GM21390 (cell line): ENCODE results near the gene GJB5.

Source experiments
- ATAC-seq: cut with Tn5 transposase; IDR thresholded peaks from one replicate; pipeline ENCODE4 v1.9.1; 2021; ENCODE audit not compliant: unreplicated experiment

GJB5 gene

DNA sequence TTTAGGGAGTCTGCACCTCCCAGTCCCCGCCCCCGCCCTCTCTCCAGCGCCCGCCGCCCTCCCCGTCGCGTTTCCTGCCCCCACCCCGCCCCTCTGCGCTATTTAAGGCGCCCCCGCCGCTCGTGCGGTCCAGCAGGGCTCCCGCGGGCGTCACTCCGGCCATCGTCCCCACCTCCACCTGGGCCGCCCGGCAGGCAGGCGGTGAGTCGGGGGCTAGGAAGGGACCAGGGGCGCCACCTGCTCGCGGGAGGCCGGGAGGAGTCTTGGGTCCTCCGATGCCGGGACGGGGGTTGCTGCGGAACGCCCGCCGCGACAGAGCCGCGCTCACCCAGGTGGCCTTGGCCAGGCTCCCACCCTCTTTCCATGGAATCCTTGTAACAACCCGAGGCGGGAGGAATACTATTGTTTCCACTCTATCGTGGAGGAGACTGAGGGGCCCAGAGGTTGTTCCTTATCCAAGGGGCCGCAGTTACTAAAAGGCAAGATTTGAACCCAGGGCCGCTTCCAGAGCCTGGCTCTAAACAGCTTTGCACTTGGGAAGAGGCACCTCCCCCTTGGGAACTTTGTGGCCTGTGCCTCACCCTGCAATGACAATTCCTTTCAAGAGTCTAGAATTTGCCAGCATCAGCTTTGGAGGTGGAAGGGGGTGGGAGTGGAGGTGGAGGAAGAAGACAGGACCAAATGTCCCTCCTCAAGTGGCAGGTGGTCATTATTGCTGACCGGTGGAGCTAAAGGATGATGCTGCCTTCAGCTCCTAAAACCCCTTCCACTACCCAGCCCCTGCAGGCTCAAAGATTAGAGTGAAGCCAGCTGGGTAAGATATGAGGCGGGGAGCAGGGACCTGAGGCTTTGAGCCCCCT lies 38.3 kb downstream of the GJB5 start, which contains the start of gene GJA4:
Gene GJA4, plus strand, starts transcription at position 132 of the 860 bp plus-strand sequence. CDS start 1,215 bp downstream, outside the sequence.
- ATAC-seq: no peak

DNA sequence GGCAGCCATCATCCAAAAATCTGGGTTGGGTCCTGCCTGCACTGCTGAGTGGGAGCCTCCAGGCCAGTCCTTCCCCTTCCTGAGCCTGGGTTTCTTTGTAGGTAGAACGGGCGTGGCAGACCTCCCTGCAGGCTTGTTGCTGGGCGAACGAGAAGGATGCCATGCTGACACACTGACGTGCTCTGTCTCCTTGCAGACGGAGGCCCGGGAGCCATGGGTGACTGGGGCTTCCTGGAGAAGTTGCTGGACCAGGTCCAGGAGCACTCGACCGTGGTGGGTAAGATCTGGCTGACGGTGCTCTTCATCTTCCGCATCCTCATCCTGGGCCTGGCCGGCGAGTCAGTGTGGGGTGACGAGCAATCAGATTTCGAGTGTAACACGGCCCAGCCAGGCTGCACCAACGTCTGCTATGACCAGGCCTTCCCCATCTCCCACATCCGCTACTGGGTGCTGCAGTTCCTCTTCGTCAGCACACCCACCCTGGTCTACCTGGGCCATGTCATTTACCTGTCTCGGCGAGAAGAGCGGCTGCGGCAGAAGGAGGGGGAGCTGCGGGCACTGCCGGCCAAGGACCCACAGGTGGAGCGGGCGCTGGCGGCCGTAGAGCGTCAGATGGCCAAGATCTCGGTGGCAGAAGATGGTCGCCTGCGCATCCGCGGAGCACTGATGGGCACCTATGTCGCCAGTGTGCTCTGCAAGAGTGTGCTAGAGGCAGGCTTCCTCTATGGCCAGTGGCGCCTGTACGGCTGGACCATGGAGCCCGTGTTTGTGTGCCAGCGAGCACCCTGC lies 39.3 kb downstream of the GJB5 start:
- ATAC-seq: no peak

DNA sequence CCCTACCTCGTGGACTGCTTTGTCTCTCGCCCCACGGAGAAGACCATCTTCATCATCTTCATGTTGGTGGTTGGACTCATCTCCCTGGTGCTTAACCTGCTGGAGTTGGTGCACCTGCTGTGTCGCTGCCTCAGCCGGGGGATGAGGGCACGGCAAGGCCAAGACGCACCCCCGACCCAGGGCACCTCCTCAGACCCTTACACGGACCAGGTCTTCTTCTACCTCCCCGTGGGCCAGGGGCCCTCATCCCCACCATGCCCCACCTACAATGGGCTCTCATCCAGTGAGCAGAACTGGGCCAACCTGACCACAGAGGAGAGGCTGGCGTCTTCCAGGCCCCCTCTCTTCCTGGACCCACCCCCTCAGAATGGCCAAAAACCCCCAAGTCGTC lies 39.9 kb downstream of the GJB5 start:
- no peak for ATAC-seq

DNA sequence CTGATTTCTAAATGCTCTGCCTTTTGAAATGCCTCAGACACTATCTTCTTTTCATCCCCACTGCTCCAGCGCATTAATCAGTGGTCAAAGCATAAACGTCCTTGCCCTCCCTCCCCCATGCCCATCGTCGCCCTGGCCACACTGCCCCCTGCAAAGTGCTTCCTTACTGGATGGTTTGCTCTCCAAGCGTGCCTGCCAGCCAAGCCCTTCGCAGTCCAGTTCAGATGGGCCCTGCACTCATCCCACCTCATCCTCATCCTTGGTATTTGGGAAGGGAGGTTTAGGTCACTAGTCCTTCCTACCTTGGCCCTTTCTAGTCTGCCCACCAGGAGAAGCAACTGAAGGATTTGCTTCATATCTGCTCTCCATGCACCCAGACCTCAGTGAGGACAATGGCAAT lies 41.1 kb downstream of the GJB5 start:
- no peak for ATAC-seq

DNA sequence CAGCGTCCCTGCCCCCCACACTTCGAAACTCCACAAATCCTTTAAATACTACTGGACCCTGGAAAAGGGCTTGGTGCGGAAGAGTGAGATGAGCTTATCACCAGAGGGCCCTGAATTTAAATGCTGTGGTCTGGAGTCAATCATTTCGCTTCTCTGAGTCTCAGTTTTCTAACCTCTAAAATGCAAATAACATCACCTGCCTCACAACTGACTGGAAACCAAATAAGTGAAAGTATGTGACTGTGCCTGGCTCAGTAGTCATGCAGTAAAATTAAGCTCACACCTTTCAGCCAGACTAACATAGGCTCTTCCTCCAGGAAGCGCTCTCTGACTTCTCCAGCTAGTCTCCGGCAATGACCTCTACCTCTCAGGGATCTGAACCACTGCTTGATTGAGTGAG lies 42.1 kb downstream of the GJB5 start:
- peak; percentile 86 for ATAC-seq

DNA sequence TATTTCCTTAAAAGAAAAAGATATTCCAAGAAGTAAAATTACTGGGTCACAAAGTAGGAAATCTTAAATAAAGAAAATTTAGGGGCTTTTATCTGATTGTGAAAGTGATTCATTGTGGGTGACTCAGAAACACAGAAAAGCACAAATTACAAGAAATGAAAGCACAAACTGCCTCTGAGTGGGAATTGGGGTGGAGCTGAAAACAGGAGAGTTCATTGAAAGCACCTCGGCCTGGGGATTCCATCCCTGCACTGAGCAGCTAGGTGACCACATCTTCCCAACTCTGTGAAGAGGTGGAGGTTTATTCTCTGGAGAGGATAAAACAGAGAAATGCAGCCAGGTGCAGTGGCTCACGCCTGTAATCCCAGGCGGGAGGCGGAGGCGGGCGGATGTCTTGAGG lies 45.4 kb downstream of the GJB5 start:
- no peak for ATAC-seq

DNA sequence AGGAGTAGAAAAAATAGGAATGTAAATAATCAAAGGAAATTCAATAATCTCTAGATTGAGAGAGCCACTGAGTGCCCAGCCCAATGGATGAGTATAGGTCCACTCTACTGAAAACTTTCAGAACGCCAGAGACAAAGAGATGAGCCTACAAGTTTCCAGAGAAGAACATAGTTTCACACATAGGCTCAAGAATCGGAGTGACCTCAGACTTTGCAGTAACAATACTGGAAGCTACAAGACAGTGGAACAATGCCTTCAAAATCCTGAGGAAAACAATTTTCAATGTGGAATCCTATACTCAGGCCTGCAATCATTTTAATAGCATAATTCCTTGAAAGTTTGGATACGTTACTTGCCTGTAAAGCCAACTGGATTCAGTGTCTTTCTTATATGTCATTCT lies 48.9 kb downstream of the GJB5 start:
- no peak for ATAC-seq

DNA sequence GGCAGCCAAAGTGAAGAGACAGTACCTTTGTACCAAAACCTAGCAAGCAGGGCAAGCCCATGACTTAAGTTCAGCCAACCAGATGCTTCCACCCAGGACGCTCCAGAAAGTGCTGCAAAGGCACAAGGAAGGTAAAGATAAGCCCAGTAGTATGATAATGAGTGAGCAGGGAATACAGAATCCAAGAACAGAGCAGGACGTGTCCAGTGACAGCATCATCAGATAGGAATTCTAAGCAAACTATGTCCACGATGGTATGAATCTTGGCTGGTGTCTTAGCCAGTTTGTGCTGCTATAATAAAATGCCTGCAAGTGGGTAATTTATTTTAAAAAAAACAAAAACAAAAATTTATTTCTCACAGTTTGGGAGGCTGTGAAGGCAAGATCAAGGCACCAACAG lies 51.5 kb downstream of the GJB5 start:
- ATAC-seq: no peak
